WTC11 (cell line): ENCODE measurements around the gene CUTC.

Experiments
- TF ChIP-seq, protein P1 (sequence below): fragments of 200-600 bp; IDR thresholded peaks from 2 replicates; pipeline ENCODE4 v1.8.0; 2022; ENCODE audit warnings: antibody characterized with exemption
- TF ChIP-seq, protein P2 (sequence below): sonication (generic); formaldehyde crosslinking; IDR thresholded peaks from 2 replicates; pipeline ENCODE4 v1.8.1; 2022; ENCODE audit warnings: missing genetic modification reagents, borderline replicate concordance

DNA sequence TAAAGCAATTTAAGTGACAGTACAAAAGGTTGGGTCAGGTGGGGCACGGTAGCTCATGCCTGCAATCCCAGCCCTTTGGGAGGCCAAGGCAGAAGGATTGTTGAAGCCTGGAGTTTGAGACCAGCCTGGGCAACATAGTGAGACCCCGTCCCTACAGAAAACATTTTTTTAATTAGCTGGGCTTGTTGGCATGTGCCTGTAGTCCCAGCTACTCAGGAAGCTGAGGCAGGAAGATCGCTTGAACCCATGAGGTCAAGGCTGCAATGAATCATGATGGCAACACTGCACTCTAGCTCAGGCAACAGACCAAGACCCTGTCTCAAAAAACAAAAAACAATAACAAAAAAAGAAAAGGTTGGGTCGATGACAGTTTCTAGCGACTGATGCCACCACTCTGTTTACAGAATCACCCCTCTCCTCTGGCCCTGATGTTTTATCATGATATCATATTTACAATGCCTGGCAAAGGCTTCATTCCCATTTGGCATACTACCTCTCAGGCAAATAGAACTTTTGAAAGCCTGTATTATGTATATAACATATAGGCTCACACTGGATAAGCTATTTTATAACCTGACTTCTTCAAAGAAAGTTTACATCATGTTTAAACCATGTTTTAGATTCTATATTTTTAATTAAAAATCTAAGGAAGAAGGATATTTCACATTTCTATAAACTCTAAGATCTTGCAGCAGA, 49.8 kb downstream of the CUTC start:
- TF ChIP-seq, protein P1, sequence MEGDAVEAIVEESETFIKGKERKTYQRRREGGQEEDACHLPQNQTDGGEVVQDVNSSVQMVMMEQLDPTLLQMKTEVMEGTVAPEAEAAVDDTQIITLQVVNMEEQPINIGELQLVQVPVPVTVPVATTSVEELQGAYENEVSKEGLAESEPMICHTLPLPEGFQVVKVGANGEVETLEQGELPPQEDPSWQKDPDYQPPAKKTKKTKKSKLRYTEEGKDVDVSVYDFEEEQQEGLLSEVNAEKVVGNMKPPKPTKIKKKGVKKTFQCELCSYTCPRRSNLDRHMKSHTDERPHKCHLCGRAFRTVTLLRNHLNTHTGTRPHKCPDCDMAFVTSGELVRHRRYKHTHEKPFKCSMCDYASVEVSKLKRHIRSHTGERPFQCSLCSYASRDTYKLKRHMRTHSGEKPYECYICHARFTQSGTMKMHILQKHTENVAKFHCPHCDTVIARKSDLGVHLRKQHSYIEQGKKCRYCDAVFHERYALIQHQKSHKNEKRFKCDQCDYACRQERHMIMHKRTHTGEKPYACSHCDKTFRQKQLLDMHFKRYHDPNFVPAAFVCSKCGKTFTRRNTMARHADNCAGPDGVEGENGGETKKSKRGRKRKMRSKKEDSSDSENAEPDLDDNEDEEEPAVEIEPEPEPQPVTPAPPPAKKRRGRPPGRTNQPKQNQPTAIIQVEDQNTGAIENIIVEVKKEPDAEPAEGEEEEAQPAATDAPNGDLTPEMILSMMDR, result no peak
- TF ChIP-seq, protein P2, sequence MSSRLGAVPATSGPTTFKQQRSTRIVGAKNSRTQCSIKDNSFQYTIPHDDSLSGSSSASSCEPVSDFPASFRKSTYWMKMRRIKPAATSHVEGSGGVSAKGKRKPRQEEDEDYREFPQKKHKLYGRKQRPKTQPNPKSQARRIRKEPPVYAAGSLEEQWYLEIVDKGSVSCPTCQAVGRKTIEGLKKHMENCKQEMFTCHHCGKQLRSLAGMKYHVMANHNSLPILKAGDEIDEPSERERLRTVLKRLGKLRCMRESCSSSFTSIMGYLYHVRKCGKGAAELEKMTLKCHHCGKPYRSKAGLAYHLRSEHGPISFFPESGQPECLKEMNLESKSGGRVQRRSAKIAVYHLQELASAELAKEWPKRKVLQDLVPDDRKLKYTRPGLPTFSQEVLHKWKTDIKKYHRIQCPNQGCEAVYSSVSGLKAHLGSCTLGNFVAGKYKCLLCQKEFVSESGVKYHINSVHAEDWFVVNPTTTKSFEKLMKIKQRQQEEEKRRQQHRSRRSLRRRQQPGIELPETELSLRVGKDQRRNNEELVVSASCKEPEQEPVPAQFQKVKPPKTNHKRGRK (CRISPR knock-in tag), result no peak
